Ovary (tissue), 9 donors: ENCODE data around the gene SMAD4. TPM values are rescaled to one million over a fixed set of nuclear protein-coding genes. Genes with fewer than 3 reads are reported as not detected.
A peak's percentile ranks its signal among the peaks of the same experiment; 100 is the strongest.
"Not testable (repeated sequence)": the region's sequence is repeated elsewhere in the genome, so short reads cannot be mapped to it uniquely, and the experiment has no call there.

Experiments used
- DNase-seq, 5 donors: peaks; one replicate each; pipeline ENCODE4 v3.0.0-alpha.2; 2019 to 2020
- H3K27ac ChIP-seq, 2 donors: fragments of 200-600 bp; one replicate each; pipeline versions ENCODE4 v1.5.1 to v1.8.0; 2019 to 2022
- H3K27me3 ChIP-seq: fragments of 200-600 bp; one replicate; pipeline ENCODE4 v1.8.0; 2022
- H3K36me3 ChIP-seq: fragments of 200-600 bp; sonication (generic); one replicate; pipeline ENCODE4 v1.5.1; 2019
- H3K4me1 ChIP-seq: one replicate; pipeline ENCODE4 v1.8.1; 2013; ENCODE audit warnings: mild to moderate bottlenecking, moderate library complexity; ENCODE audit not compliant: insufficient read depth
- H3K4me3 ChIP-seq: fragments of 200-600 bp; sonication (generic); one replicate; pipeline ENCODE4 v1.5.1; 2017
- H3K9me3 ChIP-seq, 2 donors: fragments of 200-600 bp in 1 of 2; sonication (generic) in 1 of 2; one replicate each; pipeline versions ENCODE4 v1.5.1 to v1.8.1; 2013 to 2019; ENCODE audit warnings: mild to moderate bottlenecking in 1 of 2, moderate library complexity in 1 of 2
- CTCF ChIP-seq, 3 donors: fragments of 450-650 bp in 2 of 3; fragments of 200-600 bp in 1 of 3; IDR thresholded peaks; one replicate each; pipeline versions ENCODE4 v1.5.1 to v1.8.0; 2016 to 2022; ENCODE audit warnings: antibody characterized with exemption in 3 of 3, mild to moderate bottlenecking in 1 of 3
- EP300 ChIP-seq: sonication (generic); formaldehyde crosslinking; IDR thresholded peaks from one replicate; pipeline ENCODE4 v1.6.1; 2017; ENCODE audit warnings: antibody characterized with exemption
- POLR2A ChIP-seq: fragments of 450-650 bp; IDR thresholded peaks from one replicate; pipeline ENCODE4 v1.6.1; 2017; ENCODE audit warnings: antibody characterized with exemption, mild to moderate bottlenecking, moderate library complexity
- WGBS, 3 donors: extraction: QIAGEN DNeasy Blood & Tissue Kit in 1 of 3; methylation state at CpG; one replicate each; pipeline versions ENCODE4 v1.1.5 to v1.1.7; 2013 to 2017; 5-methylcytosine and 5-hydroxymethylcytosine counted together
- intact Hi-C, 4 donors: fragments of 100-400 bp; cut with DNase I; formaldehyde crosslinking; loops; one replicate each; pipeline versions ENCODE4 v1.11.0 to v1.15.1; 2022 to 2023
- polyA plus RNA-seq, 2 donors: library from polyadenylated mRNA; stranded (reverse); fragments of 200-250 nt in 1 of 2; fragments of 350-450 nt in 1 of 2; fragmentation: Illumina TruSeq in 1 of 2; extraction: RNeasy Lipid Tissue Mini Kit (QIAGEN cat#74804) in 1 of 2; gene quantifications; one replicate each; pipeline ENCODE4 v1.2.3, GENCODE V29; 2013 to 2014
- total RNA-seq, 7 donors: library from RNA; depleted of rRNA in 2 of 7; stranded (reverse); fragments of >200 nt in 2 of 7; fragmentation: NEBNext Ultra II Directional in 3 of 7; extraction: Animal tissue kit (Norgen Biotek cat#: 25700) in 3 of 7; gene quantifications; one replicate each; pipeline versions ENCODE4 v1.1.0 to v1.2.4, GENCODE V29; 2016 to 2023
- donor health status: DM: no; HTN: no; CAD: no; lungs with moderate emphysema.
- donor health status: DM: no; HTN: no; CAD: no.
- donor health status: Bipolar disorder and iron deficiency.
- donor health status: DM: yes; HTN: yes; CAD: no.
- donor health status: DM: no; HTN: no; CAD: no.
- donor health status: DM: yes; HTN: yes; CAD: no.

Gene SMAD4
- total and polyA plus RNA-seq, 9 donors = 38.5 to 159 (median 125) TPM

DNA sequence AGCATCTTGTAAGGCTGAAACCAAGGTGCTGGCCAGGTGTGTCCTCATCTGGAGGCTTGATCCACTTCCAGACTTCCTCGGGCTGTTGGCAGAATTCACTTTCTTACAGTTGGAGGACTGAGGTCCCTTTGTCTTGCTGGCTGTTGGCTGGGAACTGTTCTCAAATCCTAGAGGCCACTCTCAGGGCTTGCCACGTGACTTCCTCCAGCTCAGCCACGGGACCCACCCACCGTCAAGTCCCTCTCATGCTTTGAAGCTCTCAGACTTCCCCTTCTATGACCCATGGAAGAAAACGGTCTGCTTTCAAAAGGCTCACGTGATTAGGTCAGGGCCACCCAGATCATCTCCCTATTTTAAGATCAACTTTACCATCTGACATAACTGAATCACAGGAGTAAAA lies 77.1 kb downstream of the SMAD4 start:
- DNase-seq = no peak
- Histone ChIP-seq H3K4me1 (no peaks in the 10 kb centered on the region), H3K4me3 (no peak overlapping the region), H3K27ac (no peak overlapping the region), H3K9me3 (no peaks in the 10 kb centered on the region), H3K36me3 (no peaks in the 10 kb centered on the region), H3K27me3 (no peaks in the 10 kb centered on the region)
- WGBS, 3 donors = 67 to 84% (median 80%) methylated on average over 6 of the region's 6 CpGs
- TF ChIP-seq POLR2A (no peak), CTCF (IDR thresholded peaks at IDR 0.05) (no peak), EP300 (no peak)
- intact Hi-C loops = loop anchor here in 1 of 4 donors (5.0 kb wide), 1 partner anchor 1385 kb away; no protein-coding TSS in a partner anchor

GRCh38 chr18:51107598-51108305 lies 77.7 kb downstream of the SMAD4 start:
- H3K4me1 ChIP-seq = no peaks in the 10 kb centered on the region
- no peaks in the 10 kb centered on the region for H3K9me3 ChIP-seq
- H3K27ac ChIP-seq = no peak overlapping the region
- no peak for DNase-seq
- intact Hi-C loops = loop anchor here in 1 of 4 donors (5.0 kb wide), 1 partner anchor 1385 kb away; no protein-coding TSS in a partner anchor
- H3K27me3 ChIP-seq = no peaks in the 10 kb centered on the region
- no peak for TF ChIP-seq POLR2A
- no peak for TF ChIP-seq CTCF (IDR thresholded peaks at IDR 0.05)
- TF ChIP-seq EP300 = no peak
- H3K4me3 ChIP-seq = no peak overlapping the region
- H3K36me3 ChIP-seq = no peaks in the 10 kb centered on the region
- WGBS, 3 donors = 66 to 74% (median 67%) methylated on average over 9 of the region's 9 CpGs

DNA sequence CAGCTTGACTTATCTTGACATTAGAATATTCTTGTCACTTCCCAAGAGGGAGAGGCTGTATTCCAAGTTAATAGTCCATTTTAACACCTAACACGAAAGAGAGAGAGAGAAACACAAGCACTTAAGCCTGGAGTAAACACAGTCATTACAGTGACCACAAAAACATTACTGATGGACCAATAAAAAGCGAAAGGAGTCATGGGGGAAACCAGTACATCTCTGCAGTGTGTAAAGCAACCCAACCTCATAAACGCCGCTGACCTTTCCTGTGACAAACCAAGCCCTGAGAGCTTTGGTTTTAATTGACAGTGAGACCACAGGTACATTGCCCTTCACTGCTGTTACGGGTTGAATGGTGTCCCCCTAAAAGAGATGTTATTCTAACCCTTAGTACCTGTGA lies 78.3 kb downstream of the SMAD4 start:
- H3K9me3 ChIP-seq = no peaks in the 10 kb centered on the region
- H3K27me3 ChIP-seq = no peaks in the 10 kb centered on the region
- DNase-seq = no peak
- H3K36me3 ChIP-seq = no peaks in the 10 kb centered on the region
- no peaks in the 10 kb centered on the region for H3K4me1 ChIP-seq
- H3K27ac ChIP-seq = no peak overlapping the region
- WGBS, 3 donors = 80 to 88% (median 81%) methylated on average over 5 of the region's 5 CpGs
- intact Hi-C loops = loop anchor here in 1 of 4 donors (5.0 kb wide), 1 partner anchor 1386 kb away; no protein-coding TSS in a partner anchor
- no peak overlapping the region for H3K4me3 ChIP-seq
- TF ChIP-seq EP300 (no peak), CTCF (IDR thresholded peaks at IDR 0.05) (no peak)

GRCh38 chr18:51110073-51110797 lies 80.2 kb downstream of the SMAD4 start:
- H3K27me3 ChIP-seq = no peaks in the 10 kb centered on the region
- 28 to 32% (median 29%) methylated on average over 33 to 42 of the region's 42 CpGs for WGBS, 3 donors

DNA sequence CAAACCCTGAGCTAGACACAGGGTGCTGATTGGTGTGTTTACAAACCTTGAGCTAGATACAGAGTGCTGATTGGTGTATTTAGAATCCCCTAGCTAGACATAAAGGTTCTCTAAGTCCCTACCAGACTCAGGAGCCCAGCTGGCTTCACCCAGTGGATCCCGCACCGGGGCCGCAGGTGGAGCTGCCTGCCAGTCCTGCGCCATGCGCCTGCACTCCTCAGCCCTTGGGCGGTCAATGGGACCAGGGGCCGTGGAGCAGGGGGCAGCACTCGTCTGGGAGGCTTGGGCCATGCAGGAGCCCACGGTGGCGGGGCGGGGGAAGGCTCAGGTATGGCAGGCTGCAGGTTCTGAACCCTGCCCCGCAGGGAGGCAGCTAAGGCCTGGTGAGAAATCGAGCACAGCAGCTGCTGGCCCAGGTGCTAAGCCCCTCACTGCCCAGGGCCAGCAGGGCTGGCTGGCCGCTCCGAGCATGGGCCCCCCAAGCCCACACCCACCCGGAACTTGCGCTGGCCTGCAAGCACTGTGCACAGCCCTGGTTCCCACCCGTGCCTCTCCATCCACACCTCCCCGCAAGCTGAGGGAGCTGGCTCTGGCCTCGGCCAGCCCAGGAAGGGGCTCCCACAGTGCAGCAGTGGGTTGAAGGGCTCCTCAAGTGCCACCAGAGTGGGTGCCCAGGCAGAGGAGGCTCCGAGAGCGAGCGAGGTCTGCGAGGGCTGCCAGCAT lies 81.8 kb downstream of the SMAD4 start:
- DNase-seq, H3K27ac ChIP-seq, intact Hi-C loops, H3K27me3 ChIP-seq, H3K4me1 ChIP-seq, H3K36me3 ChIP-seq, H3K9me3 ChIP-seq, H3K4me3 ChIP-seq: not testable (repeated sequence)
- 95 to 98% (median 95%) methylated on average over 20 to 24 of the region's 24 CpGs for WGBS, 3 donors

More at GRCh38 chr18:51110073-51110797, 80.2 kb downstream of the SMAD4 start:
- H3K4me1 ChIP-seq = no peaks in the 10 kb centered on the region
- intact Hi-C loops = no loop called here
- H3K4me3 ChIP-seq = no peak overlapping the region
- H3K9me3 ChIP-seq = no peaks in the 10 kb centered on the region
- no peak overlapping the region for H3K27ac ChIP-seq
- DNase-seq = peak; percentile 28 to 73 (median 50)
- no peak for TF ChIP-seq POLR2A
- peak; percentile 44 to 74 (median 66) for TF ChIP-seq CTCF (IDR thresholded peaks at IDR 0.05)
- no peak for TF ChIP-seq EP300
- no peaks in the 10 kb centered on the region for H3K36me3 ChIP-seq

DNA sequence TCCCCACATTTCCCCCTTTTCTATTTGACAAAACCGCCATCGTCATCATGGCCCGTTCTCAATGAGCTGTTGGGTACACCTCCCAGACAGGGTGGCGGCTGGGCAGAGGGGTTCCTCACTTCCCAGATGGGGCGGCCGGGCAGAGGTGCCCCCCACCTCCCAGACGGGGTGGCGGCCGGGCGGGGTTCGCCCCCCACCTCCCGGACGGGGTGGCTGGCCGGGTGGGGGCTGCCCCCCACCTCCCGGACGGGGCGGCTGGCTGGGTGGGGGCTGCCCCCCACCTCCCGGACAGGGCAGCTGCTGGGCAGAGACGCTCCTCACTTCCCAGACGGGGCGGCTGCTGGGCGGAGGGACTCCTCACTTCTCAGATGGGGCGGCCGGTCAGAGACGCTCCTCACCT lies 87.0 kb downstream of the SMAD4 start:
- H3K4me1 ChIP-seq, H3K27ac ChIP-seq, H3K4me3 ChIP-seq, H3K27me3 ChIP-seq, DNase-seq, H3K36me3 ChIP-seq, H3K9me3 ChIP-seq, intact Hi-C loops: not testable (repeated sequence)
- 90 to 97% (median 96%) methylated on average over 20 to 25 of the region's 25 CpGs for WGBS, 3 donors

DNA sequence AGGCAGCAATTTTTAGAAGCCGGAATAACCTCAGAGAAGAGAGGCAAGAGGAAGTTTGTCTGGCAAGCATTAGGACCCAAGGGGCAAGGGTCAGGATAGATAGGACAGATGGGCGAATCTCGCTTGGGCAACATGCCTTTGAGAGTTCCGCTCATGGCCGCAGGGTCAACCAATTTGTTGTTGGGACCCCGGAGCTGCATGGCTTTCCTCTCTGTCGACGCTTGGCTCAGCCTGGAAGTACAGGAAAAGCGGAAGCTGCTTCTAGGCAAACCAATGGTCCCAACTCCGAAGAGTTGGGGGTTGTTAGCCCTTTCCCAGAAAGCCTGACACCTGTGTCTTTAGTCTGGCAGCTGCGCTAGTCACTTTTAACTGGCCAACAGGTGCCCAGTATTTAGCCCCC lies 89.5 kb downstream of the SMAD4 start:
- not testable (repeated sequence) for DNase-seq
- 91 to 94% (median 94%) methylated on average over 11 of the region's 11 CpGs for WGBS, 3 donors

More for the DNA sequence above, 89.5 kb downstream of the SMAD4 start:
- H3K27me3 ChIP-seq, H3K4me3 ChIP-seq, H3K9me3 ChIP-seq, H3K4me1 ChIP-seq, intact Hi-C loops, H3K27ac ChIP-seq, H3K36me3 ChIP-seq: not testable (repeated sequence)
